SIG-M5 (cell line): ENCODE data around the gene TMEM116.
A peak's percentile ranks its signal among the peaks of the same experiment; 100 is the strongest.
"Not testable (repeated sequence)": the region's sequence is repeated elsewhere in the genome, so short reads cannot be mapped to it uniquely, and the experiment has no call there.

Experiments used
- DNase-seq: peaks from one replicate; lab custom pipeline; 2025; lab: John Stamatoyannopoulos, UW

The TMEM116 gene

DNA sequence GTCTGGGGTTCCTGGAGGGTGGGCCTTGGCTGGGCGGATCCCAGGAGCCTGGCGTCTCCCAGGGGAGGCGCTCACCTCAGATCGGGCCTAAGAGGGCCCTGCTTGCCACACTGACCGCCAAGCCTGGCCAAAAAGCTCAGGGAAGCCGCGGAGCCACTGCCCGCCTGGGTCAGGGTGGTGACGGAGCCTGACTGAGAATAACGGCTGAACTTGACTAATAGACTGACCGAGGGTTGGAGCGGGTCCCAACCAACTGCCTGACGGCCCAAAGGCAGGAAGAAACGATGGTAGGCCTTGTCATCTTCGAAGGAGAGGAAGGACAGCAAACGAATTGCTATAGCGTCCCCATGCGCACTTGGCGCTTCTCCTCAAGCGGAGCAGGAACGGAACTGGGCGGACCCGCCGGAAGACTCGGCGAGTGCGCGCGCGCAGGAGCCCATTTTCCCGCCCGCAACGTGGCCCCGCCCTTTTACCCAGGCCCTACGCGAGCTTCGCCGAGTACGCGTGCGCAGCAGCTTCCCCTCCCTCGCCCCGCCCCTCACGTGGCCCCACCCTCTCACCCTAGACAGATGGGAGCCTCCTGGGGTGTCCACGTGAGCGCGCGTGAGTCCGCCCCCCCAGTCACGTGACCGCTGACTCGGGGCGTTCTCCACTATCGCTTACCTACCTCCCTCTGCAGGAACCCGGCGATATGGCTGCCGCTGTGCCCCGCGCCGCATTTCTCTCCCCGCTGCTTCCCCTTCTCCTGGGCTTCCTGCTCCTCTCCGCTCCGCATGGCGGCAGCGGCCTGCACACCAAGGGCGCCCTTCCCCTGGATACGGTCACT lies at the start of gene TMEM116, which contains the start of gene ERP29:
TSS of gene TMEM116 (minus strand) at position 391 of the 826 bp plus-strand sequence. CDS start 7,895 bp downstream, outside the sequence.
TSS of gene ERP29 (plus strand) at position 652 of the 826 bp plus-strand sequence. CDS start at position 692, 40 bp downstream.
- DNase-seq, result peak; percentile 83

DNA sequence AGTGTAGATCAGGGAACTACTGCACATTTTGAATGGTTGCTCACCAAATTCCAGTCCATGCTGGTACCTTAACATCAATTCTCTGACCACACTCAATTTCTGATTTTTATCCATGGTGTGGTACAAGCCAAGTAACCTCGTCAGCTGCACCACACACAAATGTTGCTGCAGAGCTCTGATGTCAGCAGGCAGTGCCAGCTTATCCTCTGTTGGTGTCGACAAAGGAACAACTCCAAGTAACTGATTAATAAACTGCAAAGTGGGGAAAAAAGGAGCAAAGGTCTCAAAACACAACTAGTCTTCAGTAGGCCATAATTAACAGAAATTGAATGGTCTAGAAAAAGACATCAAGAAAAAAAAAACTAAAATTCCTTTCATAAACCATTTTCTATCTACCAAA lies 48.2 kb upstream of the TMEM116 start:
- DNase-seq, result no peak

DNA sequence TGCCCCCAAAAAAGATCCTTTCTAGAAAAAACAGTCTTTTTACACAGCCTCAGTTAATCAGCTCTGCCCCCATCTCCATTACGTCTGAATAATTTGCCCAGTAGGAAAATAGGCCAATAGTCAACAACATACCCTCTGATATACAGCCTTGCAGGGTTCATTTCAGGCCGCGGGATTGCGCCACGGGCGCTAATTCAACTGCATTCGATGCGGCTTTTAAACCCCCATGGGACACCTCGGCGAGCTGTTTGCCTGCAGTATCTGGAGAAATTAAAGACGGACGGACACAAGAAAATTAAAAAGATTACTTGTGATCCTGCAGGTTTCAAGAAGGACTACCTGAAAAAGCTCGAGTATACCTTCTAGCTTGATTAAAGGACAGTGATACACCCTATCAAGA lies 36.4 kb upstream of the TMEM116 start:
- no peak for DNase-seq

DNA sequence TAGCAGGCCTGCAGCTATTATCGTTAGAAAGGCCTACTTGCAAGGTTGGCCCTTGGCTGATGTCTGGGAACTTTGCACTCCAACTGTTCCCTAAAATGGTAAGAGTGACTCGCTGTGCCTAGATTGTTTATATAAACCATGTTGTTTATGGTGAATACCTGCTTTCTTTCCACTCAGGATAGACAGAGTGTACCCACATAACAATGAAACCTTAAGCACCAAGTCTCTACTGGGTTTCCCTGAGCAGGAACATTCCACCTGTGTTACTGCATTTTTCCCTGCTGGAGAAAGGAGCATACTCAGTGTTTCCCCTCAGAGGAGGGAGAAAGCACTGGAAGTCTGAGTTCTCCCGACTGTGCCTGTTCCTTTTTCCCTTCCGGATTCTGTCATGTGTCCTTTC lies 33.0 kb upstream of the TMEM116 start:
- DNase-seq, result no peak

DNA sequence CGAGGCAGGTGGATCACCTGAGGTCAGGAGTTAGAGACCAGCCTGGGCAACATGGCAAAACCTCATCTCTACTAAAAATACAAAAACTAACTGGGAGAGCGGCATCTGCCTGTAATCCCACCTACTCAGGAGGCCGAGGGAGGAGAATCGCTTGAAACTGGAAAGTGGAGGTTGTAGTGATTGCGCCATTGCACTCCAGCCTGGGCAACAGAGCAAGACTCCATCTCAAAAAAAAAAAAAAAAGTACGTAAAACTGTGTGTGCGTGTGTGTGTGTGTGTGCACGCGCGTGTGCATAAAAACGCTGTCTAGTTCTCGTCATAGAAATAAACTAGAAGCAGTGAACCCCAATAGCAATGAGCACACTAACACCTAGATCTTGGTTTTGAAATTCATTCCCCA lies 23.6 kb upstream of the TMEM116 start:
- not testable (repeated sequence) for DNase-seq

DNA sequence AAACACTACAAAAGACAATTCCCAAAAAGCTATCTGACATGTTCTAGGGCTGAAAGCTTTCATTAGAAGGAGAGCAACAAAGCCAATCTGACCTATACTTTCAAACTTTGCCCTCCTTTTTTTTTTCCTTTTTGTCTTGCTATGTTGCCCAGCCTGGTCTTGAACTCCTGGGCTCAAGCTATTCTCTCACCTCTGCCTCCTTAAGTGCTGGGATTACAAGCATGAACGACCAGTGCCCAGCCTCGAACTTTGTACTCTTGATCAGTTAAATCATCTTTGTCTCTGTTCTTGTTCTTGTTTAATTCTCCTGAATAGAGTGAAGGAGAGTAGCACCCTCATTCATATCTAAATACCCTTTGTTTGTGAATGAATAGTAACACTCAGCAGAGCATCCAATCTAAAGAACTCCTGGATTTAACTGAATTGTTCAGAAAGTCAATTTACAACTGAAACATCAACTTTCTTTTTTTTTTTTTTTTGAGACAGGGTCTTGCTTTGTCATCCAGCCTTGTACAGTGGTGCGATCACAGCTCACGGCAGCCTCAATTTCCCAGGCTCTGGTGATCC lies 22.3 kb upstream of the TMEM116 start:
- DNase-seq, result no peak

DNA sequence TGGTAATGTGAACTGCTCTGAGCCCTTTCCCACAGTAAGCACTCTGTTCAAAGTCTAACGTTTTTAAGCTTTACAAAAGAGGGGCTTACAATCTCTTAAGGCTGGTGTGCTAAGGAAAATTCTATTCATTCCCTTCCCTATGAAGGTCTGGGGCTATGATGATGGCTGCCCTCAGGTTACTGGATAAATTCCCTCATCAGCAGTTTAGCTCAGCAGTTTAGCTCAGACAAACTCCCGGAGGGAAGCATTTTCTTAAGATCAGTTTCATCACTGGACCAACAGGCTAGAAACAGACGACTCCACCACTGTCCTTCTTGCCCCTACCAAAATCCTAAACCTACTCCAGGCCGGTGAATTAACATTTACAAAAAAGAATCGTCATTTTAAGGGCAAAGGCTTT lies 19.3 kb upstream of the TMEM116 start:
- DNase-seq, result no peak

DNA sequence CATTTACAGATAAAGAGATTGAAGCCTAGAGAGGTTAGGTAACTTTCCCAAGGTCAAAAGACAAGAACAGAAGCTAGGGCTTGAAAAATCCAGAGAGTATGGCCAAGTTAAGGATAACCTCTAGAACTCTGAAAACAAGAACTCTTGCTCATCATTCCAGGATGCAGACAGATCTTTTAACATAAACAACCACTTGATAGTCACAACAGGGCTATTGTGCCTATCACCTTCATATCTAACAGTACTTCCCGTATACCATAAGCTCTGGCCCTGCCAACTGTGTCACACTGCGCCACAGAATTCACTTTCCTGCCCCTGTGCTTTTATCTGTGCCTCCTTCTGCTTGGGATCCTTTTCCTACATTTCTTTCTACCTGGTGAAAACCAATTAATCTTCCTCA lies 18.5 kb upstream of the TMEM116 start:
- DNase-seq, result no peak

DNA sequence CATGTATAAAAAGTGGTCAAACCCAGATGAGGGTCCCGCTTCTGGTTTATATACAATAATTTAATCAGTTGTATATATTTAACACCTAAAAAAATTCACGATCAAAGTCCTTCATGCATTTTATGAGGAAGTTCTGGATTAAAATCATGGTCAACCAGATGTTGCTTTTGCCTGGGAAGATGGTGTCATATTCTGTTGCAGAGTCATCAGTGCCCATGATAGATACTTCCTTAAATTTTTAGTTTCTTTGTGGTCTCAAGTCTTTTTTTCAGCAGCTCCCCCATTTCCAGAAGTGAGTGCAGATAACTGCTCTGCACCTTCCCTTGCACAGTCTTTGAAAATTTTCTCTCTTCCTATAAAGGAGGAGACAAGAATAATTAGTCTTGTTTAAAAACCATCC lies 16.3 kb upstream of the TMEM116 start:
- DNase-seq, result peak; percentile 65

DNA sequence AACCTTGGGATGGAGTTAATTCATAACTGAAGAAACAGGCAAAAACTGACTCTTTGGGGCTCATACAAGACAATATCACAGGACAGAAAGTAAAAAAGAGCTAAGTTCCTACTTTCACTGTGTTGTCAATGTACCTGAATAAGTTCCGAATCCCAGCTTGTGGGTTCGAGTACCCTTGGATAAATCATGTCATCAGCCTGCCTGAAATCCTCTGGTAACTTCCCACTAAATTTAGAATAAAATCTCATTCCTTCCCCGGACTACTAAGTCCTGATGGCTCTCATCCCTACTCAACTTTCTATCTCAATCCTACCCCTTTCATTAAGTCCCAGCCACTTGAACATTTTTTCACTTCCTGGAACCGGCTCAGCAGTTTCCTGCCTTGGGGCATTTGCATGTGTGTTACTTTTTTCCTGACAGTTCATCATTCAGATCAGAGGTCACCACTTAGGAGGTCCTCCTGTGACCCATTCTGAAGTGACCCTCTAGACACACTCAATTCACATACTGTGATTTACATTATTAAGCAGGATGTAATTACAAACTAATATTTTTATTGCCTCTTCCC lies 12.9 kb upstream of the TMEM116 start:
- DNase-seq, result no peak

DNA sequence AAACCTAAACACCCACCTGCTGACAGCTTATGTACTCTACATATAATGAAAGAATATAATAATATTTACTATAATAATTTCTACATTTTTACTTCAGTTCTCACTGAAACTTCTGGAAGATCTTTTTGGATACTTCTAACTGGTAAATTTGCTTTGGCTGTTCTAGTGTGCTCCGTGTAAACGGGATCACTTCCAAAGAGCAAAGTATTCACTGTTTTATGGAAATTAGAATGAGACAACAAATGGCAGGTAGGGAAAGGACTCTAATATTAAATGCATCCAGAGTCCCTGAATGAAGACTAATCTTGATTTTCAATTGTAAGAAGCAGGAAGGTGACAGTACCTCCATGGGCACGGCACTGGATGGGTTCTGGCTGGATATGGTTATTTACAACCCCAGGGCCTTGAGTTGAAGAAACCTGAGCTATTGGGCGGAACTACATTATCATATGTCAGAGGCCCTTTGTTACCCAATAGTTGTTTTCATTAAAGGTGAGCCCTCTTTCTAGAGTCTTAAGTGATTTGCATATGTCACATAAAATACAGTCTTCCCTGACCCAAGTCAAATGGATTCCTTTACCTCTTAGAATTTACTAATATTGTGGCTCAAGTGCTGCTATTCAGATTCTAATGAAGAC lies 10.9 kb upstream of the TMEM116 start:
- no peak for DNase-seq

DNA sequence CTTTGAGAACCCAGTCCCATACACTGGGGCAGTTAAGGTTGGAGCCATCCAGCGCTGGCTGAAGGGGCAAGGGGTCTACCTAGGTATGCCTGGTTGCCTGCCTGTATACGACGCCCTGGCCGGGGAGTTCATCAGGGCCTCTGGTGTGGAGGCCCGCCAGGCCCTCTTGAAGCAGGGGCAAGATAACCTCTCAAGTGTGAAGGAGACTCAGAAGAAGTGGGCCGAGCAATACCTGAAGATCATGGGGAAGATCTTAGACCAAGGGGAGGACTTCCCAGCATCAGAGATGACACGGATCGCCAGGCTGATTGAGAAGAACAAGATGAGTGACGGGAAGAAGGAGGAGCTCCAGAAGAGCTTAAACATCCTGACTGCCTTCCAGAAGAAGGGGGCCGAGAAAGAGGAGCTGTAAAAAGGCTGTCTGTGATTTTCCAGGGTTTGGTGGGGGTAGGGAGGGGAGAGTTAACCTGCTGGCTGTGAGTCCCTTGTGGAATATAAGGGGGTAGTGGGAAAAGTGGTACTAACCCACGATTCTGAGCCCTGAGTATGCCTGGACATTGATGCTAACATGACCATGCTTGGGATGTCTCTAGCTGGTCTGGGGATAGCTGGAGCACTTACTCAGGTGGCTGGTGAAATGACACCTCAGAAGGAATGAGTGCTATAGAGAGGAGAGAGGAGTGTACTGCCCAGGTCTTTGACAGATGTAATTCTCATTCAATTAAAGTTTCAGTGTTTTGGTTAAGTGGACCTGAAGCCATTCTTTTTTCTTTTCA lies 9.5 kb upstream of the TMEM116 start:
- no peak for DNase-seq

DNA sequence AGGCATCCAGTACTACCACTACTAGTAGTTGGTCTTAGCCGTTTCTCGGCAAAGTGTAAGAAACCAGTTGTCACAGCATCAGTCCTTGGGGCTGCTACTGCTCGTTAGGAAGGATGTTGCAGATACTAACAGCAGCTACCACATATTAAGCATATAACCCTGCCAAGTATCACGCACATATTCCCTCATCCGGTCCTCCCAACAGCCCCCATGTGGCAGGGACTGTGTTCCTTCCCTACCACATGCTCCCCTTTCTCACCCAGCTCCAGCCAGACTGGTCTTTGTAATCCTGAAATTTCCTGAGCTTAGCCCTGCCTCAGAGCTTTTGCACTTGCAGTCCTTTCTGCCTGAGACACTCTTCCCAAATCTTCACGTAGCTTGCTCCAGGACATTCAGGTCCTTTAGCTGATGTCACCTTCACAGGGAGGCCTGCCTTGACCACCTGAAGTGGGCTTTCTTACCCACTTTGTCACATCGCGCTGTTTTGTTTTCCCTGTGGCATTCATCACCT lies 8.0 kb upstream of the TMEM116 start:
- no peak for DNase-seq

DNA sequence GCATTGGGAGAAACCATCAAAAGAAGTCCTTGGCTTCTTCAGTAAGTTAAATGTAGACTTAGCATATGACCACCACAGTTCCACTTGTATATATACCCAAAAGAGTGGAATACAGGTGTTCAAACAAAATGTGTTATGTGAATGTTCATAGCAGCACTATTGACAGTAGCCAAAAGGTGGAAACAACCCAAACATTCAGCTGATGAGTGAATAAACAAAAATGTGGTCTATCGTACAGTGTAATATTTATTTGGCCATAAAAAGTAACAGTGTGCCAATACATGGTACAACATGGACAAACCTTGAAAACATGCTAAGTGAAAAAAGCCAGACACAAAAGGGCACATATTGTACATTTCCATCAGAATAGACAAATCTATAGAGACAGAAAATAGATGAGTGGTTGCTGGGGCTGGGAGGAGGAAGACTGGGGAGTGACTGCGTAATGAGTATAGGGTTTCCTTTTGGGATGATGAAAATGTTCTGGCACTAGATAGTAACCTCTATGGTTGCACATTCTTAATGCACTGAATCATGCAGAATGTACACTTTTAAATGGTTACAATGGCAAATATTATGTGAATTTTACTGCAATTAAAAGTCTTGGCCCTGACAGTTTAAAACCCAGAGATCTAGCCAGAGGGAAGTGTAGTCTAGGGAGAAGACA lies 5.7 kb upstream of the TMEM116 start:
- no peak for DNase-seq

DNA sequence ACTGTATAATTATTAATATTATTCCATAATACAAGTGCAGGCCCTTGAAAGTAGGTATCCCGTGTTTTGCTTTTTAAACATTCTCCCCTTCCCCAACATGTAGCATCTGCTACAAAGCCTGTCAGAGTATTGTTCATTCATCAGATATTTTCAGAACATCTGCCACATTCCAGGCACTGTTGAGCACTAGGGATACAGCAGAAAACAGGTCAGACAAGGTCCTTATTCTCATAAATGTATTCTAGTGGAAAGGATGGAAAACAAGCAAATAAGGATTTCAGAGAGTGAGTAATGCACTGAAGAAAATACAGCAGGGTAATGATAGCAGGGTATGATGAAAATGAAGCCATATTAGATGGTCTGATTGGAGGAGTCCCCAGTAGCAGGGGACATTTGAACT lies 4.1 kb upstream of the TMEM116 start:
- DNase-seq, result no peak

DNA sequence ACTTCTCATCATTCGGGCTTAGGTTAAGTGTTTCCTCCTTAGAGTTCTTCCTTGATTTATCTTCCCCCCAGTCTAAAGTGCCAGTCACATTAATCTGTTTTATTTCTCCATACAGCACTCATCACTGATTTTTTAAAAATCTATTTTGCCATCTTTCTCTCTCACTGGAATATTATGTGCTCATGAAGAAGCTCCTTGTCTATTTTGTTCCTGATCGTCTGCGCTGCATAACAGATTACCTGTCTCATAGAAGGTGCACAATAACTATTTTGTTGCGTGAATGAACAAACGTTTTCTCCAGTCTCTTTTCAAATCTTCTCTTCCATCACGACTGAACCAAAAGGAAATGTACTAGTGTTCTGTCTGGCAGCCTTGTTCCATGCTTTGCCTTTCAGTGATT lies 3.0 kb upstream of the TMEM116 start:
- DNase-seq, result no peak

DNA sequence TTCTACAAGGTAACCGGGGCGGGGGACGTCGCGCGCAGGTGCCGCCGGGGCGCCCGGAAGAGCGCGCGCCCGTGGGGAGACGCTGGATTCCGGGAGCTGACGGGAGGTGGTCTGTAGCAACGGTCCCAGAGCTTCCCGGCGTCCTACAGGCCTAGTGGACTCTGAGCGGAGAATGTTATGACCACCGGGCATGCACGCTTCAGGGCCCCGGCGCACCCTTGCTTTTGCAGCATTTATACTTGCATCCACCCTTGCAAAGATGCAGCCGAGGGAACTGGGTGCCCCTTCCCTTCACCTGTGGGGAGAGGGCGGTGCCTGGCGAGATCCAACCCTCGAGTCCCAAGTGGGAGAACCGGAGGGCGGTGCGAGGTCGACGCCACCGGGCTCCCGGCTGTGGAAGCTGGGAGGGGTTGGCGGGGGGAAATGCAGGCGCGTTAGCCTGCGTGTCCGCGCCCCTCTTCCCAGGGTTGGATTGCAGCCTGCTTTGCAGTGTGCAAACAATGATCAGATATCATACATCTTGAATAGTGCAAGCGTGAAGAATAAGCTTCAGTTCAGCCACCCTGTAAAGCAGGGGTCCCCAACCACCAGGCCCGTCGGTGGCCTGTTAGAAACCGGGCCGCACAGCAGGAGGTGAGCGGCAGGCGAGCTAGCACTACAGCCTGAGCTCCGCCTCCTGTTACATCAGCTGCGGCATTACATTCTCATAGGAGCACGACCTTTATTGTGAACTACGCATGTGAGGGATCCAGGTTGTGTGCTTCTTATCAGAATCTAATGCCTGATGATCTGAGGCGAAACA lies 837 bp upstream of the TMEM116 start:
- DNase-seq, result peak; percentile 66

DNA sequence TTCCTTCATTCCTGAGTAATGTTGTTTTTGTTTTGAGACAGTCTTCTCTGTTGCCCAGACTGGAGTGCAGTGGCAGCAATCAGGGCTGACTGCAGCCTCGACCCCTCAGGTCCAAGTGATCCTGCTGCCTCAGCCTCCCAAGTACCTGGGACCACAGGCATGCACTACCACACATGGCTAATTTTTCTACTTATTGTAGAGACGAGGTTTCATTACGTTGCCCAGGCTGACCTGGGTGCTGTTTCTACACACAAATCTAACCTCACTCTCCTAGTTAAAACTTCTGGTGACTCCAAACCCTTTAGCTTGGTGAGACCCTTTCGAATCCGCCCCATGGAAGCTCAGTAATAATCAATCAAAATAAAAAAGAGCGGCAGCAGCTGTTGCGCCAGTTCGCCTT lies 1.3 kb downstream of the TMEM116 start:
- no peak for DNase-seq

DNA sequence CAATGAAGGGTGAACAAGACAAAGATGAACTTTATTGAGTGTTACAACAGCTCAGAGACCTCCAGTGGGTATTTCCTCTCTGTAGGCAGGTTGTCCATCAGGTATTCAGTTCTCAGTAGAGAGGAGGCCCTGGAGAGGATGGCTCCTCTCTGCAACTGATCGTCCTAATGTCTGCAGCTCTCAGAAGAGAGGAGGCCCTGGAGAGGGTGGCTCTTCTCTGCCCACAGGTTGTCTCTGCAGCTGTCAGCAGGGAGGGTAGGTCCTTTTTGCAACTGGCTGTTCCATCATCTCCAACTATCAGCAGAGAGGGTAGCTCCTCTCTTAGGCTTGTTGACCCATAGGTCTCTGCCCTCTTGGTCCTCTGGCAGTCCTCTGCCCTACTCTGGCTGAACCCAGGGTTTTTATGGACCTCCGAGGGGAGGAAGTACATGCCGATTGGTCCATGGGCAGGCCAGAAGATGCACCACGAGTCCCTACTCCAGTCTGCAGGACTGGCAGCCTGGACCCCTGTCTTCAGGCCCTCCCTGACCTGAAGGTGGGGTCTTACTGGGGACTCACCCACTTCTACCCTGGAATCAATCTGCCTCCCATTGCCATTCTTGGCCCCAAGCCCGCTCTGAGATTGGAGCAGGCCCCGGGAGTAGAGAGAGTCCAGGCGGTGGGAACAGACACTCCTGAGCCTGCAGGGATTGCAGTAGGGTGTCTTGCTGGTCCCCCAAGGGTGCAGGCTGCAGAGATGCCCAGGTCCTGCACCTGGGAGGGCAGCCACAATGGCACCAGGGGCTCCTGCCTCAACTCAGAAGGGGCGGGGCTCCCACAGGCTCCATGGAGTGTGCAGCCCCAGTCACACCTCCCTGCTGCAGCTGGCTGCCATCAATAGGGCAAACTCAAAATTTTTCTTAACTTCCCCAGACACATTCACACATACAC lies 2.3 kb downstream of the TMEM116 start:
- no peak for DNase-seq
